C4-2B (cell line): ENCODE results near the gene CCDC127.

Experiments
- ZFX ChIP-seq: fragments of 450-650 bp; IDR thresholded peaks from 2 replicates; pipeline ENCODE4 v1.6.1; 2017
- TF ChIP-seq, protein P1 (sequence below): fragments of 450-650 bp; conservative IDR thresholded peaks from 2 replicates; pipeline ENCODE4 v1.5.1; 2017; ENCODE audit warnings: mild to moderate bottlenecking

- TF ChIP-seq, protein P1, sequence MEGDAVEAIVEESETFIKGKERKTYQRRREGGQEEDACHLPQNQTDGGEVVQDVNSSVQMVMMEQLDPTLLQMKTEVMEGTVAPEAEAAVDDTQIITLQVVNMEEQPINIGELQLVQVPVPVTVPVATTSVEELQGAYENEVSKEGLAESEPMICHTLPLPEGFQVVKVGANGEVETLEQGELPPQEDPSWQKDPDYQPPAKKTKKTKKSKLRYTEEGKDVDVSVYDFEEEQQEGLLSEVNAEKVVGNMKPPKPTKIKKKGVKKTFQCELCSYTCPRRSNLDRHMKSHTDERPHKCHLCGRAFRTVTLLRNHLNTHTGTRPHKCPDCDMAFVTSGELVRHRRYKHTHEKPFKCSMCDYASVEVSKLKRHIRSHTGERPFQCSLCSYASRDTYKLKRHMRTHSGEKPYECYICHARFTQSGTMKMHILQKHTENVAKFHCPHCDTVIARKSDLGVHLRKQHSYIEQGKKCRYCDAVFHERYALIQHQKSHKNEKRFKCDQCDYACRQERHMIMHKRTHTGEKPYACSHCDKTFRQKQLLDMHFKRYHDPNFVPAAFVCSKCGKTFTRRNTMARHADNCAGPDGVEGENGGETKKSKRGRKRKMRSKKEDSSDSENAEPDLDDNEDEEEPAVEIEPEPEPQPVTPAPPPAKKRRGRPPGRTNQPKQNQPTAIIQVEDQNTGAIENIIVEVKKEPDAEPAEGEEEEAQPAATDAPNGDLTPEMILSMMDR, result no peak
- no peak for TF ChIP-seq ZFX
Measured at GRCh38 chr5:176296-176823, 41.6 kb downstream of the CCDC127 start.
